Activated T-cell treated with anti-CD3 and anti-CD28 coated beads, Interleukin-2, amount 50 U/mL, for 4 hours (primary cell): ENCODE results near the gene MYOT. TPM values are rescaled to one million over a fixed set of nuclear protein-coding genes. Genes with fewer than 3 reads are reported as not detected.

Experiments
- ATAC-seq, 2 donors: fragments of 200-7000 bp; cut with Tn5 transposase; one replicate each; pipeline ENCODE4 v1.10.0; 2021
- DNase-seq: peaks from one replicate; pipeline ENCODE4 v3.0.0-alpha.2; 2020
- H3K27me3 Mint-ChIP-seq: one replicate; pipeline ENCODE4 v1.8.0; 2021; ENCODE audit warnings: low read depth, mixed read lengths
- H3K36me3 Mint-ChIP-seq: one replicate; pipeline ENCODE4 v1.8.0; 2022; ENCODE audit warnings: mixed read lengths; ENCODE audit not compliant: insufficient read depth
- H3K4me1 Mint-ChIP-seq: one replicate; pipeline ENCODE4 v1.8.0; 2021; ENCODE audit warnings: low read depth, mixed read lengths
- H3K4me3 Mint-ChIP-seq: one replicate; pipeline ENCODE4 v1.8.0; 2021; ENCODE audit warnings: mild to moderate bottlenecking, moderate library complexity, mixed read lengths
- H3K9me3 Mint-ChIP-seq: one replicate; pipeline ENCODE4 v1.8.0; 2021; ENCODE audit warnings: mixed read lengths
- total RNA-seq, 3 donors: library from RNA; stranded (reverse); gene quantifications; one replicate each; pipeline ENCODE4 v1.2.1, GENCODE V29; 2021

The MYOT gene
- total RNA-seq, 3 donors from 2014 or later, result not detected

GRCh38 chr5:137901011-137901817 lies 33.6 kb downstream of the MYOT start:
- ATAC-seq (no peak), DNase-seq (no peak)
- no peaks in the 10 kb centered on the region for H3K4me1 Mint-ChIP-seq
- H3K27me3 Mint-ChIP-seq, result peaks cover 6% of the 10 kb centered on the region
- H3K4me3 Mint-ChIP-seq, result no peak overlapping the region
- no peaks in the 10 kb centered on the region for H3K9me3 Mint-ChIP-seq
- H3K36me3 Mint-ChIP-seq, result no peaks in the 10 kb centered on the region

GRCh38 chr5:137902408-137903133 lies 34.9 kb downstream of the MYOT start:
- Mint-ChIP-seq H3K4me1 (no peaks in the 10 kb centered on the region), H3K27me3 (peaks cover 6% of the 10 kb centered on the region), H3K36me3 (no peaks in the 10 kb centered on the region), H3K4me3 (no peak overlapping the region), H3K9me3 (no peaks in the 10 kb centered on the region)
- ATAC-seq (no peak), DNase-seq (no peak)

GRCh38 chr5:137914758-137915157 lies 47.1 kb downstream of the MYOT start:
- no peak for DNase-seq
- Mint-ChIP-seq H3K36me3 (no peaks in the 10 kb centered on the region), H3K4me1 (no peaks in the 10 kb centered on the region), H3K4me3 (no peak overlapping the region), H3K27me3 (peaks cover 7% of the 10 kb centered on the region), H3K9me3 (peaks cover 19% of the 10 kb centered on the region)
- ATAC-seq, result no peak

- ATAC-seq (no peak), DNase-seq (no peak)
- no peak overlapping the region for H3K4me3 Mint-ChIP-seq
- peaks cover 16% of the 10 kb centered on the region for H3K9me3 Mint-ChIP-seq
- no peaks in the 10 kb centered on the region for H3K36me3 Mint-ChIP-seq
- no peaks in the 10 kb centered on the region for H3K4me1 Mint-ChIP-seq
- H3K27me3 Mint-ChIP-seq, result peaks cover 2% of the 10 kb centered on the region
These were observed 49.3 kb downstream of the MYOT start for GRCh38 chr5:137916923-137917322.

DNA sequence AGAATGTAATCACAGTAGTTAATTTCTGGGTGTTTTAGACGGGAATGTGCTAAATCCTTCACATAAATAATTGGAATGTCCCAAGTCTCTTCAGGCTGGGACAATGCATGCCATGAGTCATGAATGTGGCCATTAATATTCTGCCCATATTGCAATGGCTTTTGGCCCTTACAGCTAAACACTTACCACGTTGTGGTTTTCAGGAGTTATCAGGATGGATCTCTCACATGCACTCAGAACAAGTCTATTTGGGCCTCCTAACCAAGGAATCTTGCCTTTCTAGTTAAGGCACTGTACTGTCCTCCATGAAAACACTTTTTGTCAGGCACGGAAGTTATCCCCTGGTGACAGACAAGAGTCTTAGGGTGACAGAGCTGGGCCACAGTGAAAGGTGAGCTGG lies 54.3 kb downstream of the MYOT start:
- ATAC-seq, result no peak
- Mint-ChIP-seq H3K36me3 (no peaks in the 10 kb centered on the region), H3K9me3 (peaks cover 6% of the 10 kb centered on the region), H3K4me1 (no peaks in the 10 kb centered on the region), H3K4me3 (no peak overlapping the region), H3K27me3 (no peaks in the 10 kb centered on the region)
- DNase-seq, result no peak

- Mint-ChIP-seq H3K4me3 (no peak overlapping the region), H3K9me3 (no peaks in the 10 kb centered on the region), H3K27me3 (no peaks in the 10 kb centered on the region), H3K4me1 (no peaks in the 10 kb centered on the region), H3K36me3 (peaks cover 1% of the 10 kb centered on the region)
- no peak for DNase-seq
- no peak for ATAC-seq
These were observed 56.2 kb downstream of the MYOT start for GRCh38 chr5:137923856-137924255.

- no peaks in the 10 kb centered on the region for H3K27me3 Mint-ChIP-seq
- ATAC-seq (no peak), DNase-seq (no peak)
- no peaks in the 10 kb centered on the region for H3K9me3 Mint-ChIP-seq
- H3K4me3 Mint-ChIP-seq, result no peak overlapping the region
- peaks cover 5% of the 10 kb centered on the region for H3K4me1 Mint-ChIP-seq
- peaks cover 11% of the 10 kb centered on the region for H3K36me3 Mint-ChIP-seq
These were observed 65.1 kb downstream of the MYOT start for GRCh38 chr5:137932800-137933199.

DNA sequence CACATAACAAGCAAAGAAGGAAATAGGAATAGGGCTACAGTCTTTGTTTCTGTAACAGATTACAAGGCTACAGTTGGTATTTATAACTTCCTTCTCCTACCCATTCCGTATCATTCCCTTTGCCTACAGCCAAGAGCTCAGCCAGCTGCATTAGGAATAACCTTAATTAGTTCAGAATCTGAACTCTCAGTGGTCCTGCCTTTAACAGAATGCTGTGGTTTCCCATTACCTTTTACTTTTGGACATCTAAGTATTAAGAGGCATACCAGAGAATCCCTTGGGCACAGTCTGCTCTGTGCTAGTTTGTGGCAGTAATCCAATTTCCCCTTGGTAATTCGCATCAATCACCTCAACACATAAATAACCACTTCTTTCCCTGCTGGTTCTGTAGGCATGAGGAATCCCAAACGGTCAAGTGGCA lies 65.8 kb downstream of the MYOT start:
- Mint-ChIP-seq H3K36me3 (peaks cover 11% of the 10 kb centered on the region), H3K27me3 (no peaks in the 10 kb centered on the region), H3K4me1 (peaks cover 5% of the 10 kb centered on the region), H3K4me3 (no peak overlapping the region), H3K9me3 (no peaks in the 10 kb centered on the region)
- DNase-seq (no peak), ATAC-seq (no peak)

- Mint-ChIP-seq H3K27me3 (no peaks in the 10 kb centered on the region), H3K9me3 (no peaks in the 10 kb centered on the region)
These were observed 67.5 kb downstream of the MYOT start for GRCh38 chr5:137935190-137935589.

DNA sequence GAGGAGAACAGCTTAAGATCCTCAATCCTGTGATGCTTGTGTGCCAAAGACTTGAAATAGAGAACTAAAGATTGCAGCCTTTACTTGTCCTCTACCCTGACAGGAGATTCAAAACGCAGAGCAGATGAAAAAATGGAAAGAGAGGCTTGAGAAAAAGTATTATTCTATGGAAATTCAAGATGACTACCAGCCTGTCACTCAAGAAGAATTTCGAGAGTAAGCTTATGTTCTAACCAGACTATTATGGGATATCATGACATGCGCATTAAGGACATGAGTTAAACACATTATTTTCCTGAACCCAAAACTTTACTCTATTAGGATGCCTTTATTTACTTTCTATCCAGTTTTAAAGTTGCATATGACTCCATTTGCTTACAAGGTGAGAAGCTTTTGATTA lies 68.0 kb downstream of the MYOT start:
- Mint-ChIP-seq H3K4me1 (peaks cover 14% of the 10 kb centered on the region), H3K36me3 (peaks cover 19% of the 10 kb centered on the region), H3K4me3 (no peak overlapping the region), H3K27me3 (no peaks in the 10 kb centered on the region), H3K9me3 (no peaks in the 10 kb centered on the region)
- ATAC-seq, result no peak
- DNase-seq, result no peak

More at GRCh38 chr5:137935190-137935589, 67.5 kb downstream of the MYOT start:
- H3K36me3 Mint-ChIP-seq, result peaks cover 19% of the 10 kb centered on the region
- H3K4me3 Mint-ChIP-seq, result no peak overlapping the region
- DNase-seq, result no peak
- no peak for ATAC-seq
- H3K4me1 Mint-ChIP-seq, result peaks cover 14% of the 10 kb centered on the region

Other genes starting within 250 kb of the MYOT start
- gene KLHL3, start 131.8 kb upstream of the MYOT start, total RNA-seq, result 1 to 10 TPM; 2.0 to 2.9 (median 2.6) TPM
- 10 to 100 TPM; 48.0 to 49.5 (median 48.6) TPM for gene HNRNPA0, start 113.5 kb upstream of the MYOT start, total RNA-seq
- not detected for gene PKD2L2, start 21.6 kb downstream of the MYOT start, total RNA-seq
- gene FAM13B, start 165.2 kb downstream of the MYOT start, total RNA-seq, result 10 to 100 TPM; 15.0 to 17.7 (median 15.3) TPM
- gene WNT8A, start 216.2 kb downstream of the MYOT start, total RNA-seq, result not detected